Stomach (tissue), 4 donors: ENCODE measurements around the gene HOXD8.

Source experiments
- CTCF ChIP-seq, 7 experiments: fragments of 450-650 bp in 4 of 7; fragments of 200-600 bp in 3 of 7; sonication (generic) in 3 of 7; IDR thresholded peaks; one replicate each; pipeline ENCODE4 v1.5.1; 2016 to 2019; ENCODE audit warnings: antibody characterized with exemption in 7 of 7, control low read depth in 2 of 7, mild to moderate bottlenecking in 1 of 7
- EP300 ChIP-seq: sonication (generic); formaldehyde crosslinking; IDR thresholded peaks from one replicate; pipeline ENCODE4 v1.6.1; 2017; ENCODE audit warnings: antibody characterized with exemption
- POLR2A ChIP-seq, 4 donors: fragments of 450-650 bp; IDR thresholded peaks; one replicate each; pipeline ENCODE4 v1.6.1; 2016; ENCODE audit warnings: antibody characterized with exemption in 4 of 4, control low read depth in 2 of 4, mild to moderate bottlenecking in 1 of 4, moderate library complexity in 1 of 4
- POLR2AphosphoS5 ChIP-seq, 3 donors: sonication (generic); formaldehyde crosslinking; IDR thresholded peaks; one replicate each; pipeline ENCODE4 v1.6.1; 2016; ENCODE audit warnings: antibody characterized with exemption in 3 of 3

GRCh38 chr2:176136374-176137251 is 7.1 kb downstream of the HOXD8 start:
- no peak for TF ChIP-seq CTCF (IDR thresholded peaks at IDR 0.05)
- no peak for TF ChIP-seq POLR2AphosphoS5 (IDR thresholded peaks at IDR 0.05)
- TF ChIP-seq POLR2A (IDR thresholded peaks at IDR 0.05): no peak
- no peak for TF ChIP-seq EP300
